ENCODE data around the gene EPHA10.

EPHA10 gene

DNA sequence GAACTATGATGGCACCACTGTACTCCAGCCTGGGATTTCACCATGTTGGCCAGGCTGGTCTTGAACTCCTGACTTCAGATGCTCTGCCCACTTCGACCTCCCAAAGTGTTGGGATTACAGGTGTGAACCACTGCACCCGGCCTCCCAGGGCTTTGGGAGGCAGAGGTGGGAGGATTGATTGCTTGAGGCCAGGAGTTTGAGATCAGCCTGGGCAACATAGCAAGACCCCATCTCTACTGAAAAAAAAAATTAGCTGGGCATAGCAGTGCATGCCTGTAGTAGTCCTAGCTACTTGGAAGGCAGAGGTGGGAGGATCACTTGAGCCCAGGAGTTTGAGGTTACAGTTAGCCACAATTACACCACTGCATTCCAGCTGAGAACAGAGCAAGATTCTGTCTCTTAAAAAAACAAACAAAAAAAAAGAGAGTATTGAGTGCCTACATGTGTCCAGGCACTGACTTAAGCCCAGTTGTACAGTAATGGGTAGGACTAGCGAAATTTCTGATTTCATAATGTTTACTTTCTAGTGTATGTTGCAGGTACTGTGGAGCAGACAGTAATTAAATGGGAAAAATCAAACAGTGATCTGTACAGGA lies 32.9 kb upstream of the EPHA10 start:
- H3K9me3 ChIP-seq (ENCODE audit: control insufficient read depth in 5 of 5, low read length in 5 of 5) = no peaks in the 10 kb centered on the region
- peaks cover 0 to 1% (median 0%) of the 10 kb centered on the region in 5 donors for H3K27me3 ChIP-seq (ENCODE audit: control insufficient read depth in 5 of 5, insufficient read depth in 4 of 5, low read length in 5 of 5)
- H3K36me3 ChIP-seq (ENCODE audit: control insufficient read depth in 5 of 5, insufficient read depth in 5 of 5, low read length in 5 of 5) = peaks cover 3 to 35% (median 27%) of the 10 kb centered on the region in 5 donors
- H3K4me3 ChIP-seq (ENCODE audit: low read depth in 1 of 5, low read length in 5 of 5) = no peak overlapping the region
- no peak overlapping the region for H3K27ac ChIP-seq (ENCODE audit: low read depth, low read length)
- peaks cover 1 to 24% (median 15%) of the 10 kb centered on the region in 5 donors for H3K4me1 ChIP-seq (ENCODE audit: control insufficient read depth in 5 of 5, insufficient read depth in 5 of 5, low read length in 5 of 5)
- no peak overlapping the region for H3K9ac ChIP-seq (ENCODE audit: low read length in 5 of 5)

DNA sequence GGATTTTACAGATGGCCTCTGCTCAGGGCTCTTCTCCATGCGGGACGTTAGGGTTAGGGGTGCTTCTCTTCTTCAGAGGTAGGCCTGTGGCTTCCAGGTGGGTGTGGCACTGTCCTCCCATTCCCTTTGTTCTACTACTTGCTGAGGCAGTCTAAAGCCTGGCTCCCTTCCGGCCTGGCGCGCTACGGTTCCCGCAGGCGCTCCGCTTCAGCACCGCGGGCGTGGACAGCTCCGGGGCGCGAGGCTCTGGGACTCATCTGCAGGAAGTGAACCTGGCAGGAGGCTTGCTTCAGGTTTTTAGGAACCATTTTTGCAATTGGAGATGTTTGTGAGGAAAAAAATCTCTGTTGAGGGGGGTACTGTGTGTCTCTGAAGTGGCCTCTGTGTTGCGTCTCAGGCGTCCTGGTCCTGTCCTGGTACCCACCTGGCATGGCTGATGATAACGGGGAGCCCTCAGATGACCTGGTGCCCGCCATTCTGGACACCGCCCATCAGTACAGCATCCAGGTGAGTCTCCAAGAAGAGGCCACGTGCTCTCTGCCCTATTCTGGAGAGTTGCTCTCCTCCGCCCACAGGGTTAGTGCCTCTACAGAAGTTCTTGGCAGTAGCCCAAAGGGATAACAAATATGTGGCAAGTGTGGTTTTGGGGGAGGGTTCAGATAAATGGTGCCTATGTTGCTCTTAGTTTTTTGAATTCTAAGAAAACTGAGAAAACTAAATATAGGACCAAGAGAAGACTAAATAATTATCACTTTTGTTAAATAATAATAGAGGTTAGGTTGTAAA lies 30.6 kb upstream of the EPHA10 start:
- H3K4me1 ChIP-seq (ENCODE audit: control insufficient read depth in 5 of 5, insufficient read depth in 5 of 5, low read length in 5 of 5) = peaks cover 1 to 24% (median 15%) of the 10 kb centered on the region in 5 donors
- no peak overlapping the region for H3K9ac ChIP-seq (ENCODE audit: low read length in 5 of 5)
- H3K27ac ChIP-seq (ENCODE audit: low read depth, low read length) = no peak overlapping the region
- H3K27me3 ChIP-seq (ENCODE audit: control insufficient read depth in 5 of 5, insufficient read depth in 4 of 5, low read length in 5 of 5) = peaks cover 0 to 9% (median 4%) of the 10 kb centered on the region in 5 donors
- H3K9me3 ChIP-seq (ENCODE audit: control insufficient read depth in 5 of 5, low read length in 5 of 5) = no peaks in the 10 kb centered on the region
- peak overlapping the region in 3 of 5 donors; percentile 44 to 75 (median 69) for H3K4me3 ChIP-seq (ENCODE audit: low read depth in 1 of 5, low read length in 5 of 5)
- peaks cover 0 to 16% (median 12%) of the 10 kb centered on the region in 5 donors for H3K36me3 ChIP-seq (ENCODE audit: control insufficient read depth in 5 of 5, insufficient read depth in 5 of 5, low read length in 5 of 5)

GRCh38 chr1:37794372-37795339 lies 29.7 kb upstream of the EPHA10 start:
- Histone ChIP-seq H3K4me3 (ENCODE audit: low read depth in 1 of 5, low read length in 5 of 5) (peak overlapping the region in 4 of 5 donors; percentile 39 to 75 (median 56)), H3K36me3 (ENCODE audit: control insufficient read depth in 5 of 5, insufficient read depth in 5 of 5, low read length in 5 of 5) (peaks cover 0 to 7% (median 5%) of the 10 kb centered on the region in 5 donors), H3K27ac (ENCODE audit: low read depth, low read length) (no peak overlapping the region), H3K9me3 (ENCODE audit: control insufficient read depth in 5 of 5, low read length in 5 of 5) (no peaks in the 10 kb centered on the region), H3K4me1 (ENCODE audit: control insufficient read depth in 5 of 5, insufficient read depth in 5 of 5, low read length in 5 of 5) (peaks cover 1 to 24% (median 15%) of the 10 kb centered on the region in 5 donors), H3K27me3 (ENCODE audit: control insufficient read depth in 5 of 5, insufficient read depth in 4 of 5, low read length in 5 of 5) (peaks cover 0 to 11% (median 4%) of the 10 kb centered on the region in 5 donors), H3K9ac (ENCODE audit: low read length in 5 of 5) (no peak overlapping the region)

DNA sequence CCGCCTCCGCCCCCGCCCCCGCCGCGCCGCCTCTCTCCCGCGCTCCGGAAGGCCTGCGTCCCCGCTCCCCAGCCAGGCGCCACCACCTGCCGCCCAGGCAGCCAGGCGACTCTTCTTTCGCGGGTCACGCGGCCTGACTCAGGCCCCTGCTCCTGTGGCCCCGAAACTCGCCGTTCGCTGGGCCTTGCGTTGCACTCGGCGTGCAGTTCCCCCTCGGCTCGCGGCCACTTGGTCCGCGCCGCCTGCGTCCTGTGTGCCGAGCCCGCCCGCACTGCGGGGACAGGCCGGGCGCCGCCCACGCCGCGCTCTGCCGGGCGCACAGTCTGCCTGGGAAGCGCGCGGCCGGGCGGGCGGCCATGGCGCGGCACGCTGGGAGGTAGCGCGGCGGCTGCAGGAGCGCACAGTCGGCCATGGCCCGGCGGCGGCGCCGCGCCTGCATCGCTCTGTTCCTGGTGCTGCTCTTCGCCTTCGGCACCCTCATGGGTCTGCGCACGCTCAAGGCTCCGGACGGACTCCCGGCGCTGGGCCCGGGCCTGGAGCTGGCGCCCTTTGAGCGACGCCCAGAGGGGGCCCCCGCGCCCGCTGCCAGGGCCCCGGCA lies 29.0 kb upstream of the EPHA10 start, which contains the start of gene MANEAL:
TSS of gene MANEAL (plus strand) at position 75 of the 599 bp plus-strand sequence. CDS start at position 411, 336 bp downstream.
- H3K4me3 ChIP-seq (ENCODE audit: low read depth in 1 of 5, low read length in 5 of 5) = peak within 1 kb of the TSS; percentile 44 to 75 (median 69)
- H3K9me3 ChIP-seq (ENCODE audit: control insufficient read depth in 5 of 5, low read length in 5 of 5) = no peaks in the 10 kb centered on the region
- H3K9ac ChIP-seq (ENCODE audit: low read length in 5 of 5) = no peak within 1 kb of the TSS
- H3K27me3 ChIP-seq (ENCODE audit: control insufficient read depth in 5 of 5, insufficient read depth in 4 of 5, low read length in 5 of 5) = peaks cover 3 to 11% (median 4%) of the 10 kb centered on the region in 5 donors
- peaks cover 1 to 24% (median 15%) of the 10 kb centered on the region in 5 donors for H3K4me1 ChIP-seq (ENCODE audit: control insufficient read depth in 5 of 5, insufficient read depth in 5 of 5, low read length in 5 of 5)
- H3K36me3 ChIP-seq (ENCODE audit: control insufficient read depth in 5 of 5, insufficient read depth in 5 of 5, low read length in 5 of 5) = no peaks in the 10 kb centered on the region
- no peak within 1 kb of the TSS for H3K27ac ChIP-seq (ENCODE audit: low read depth, low read length)

- Histone ChIP-seq H3K9ac (ENCODE audit: low read length in 5 of 5) (no peak overlapping the region), H3K4me1 (ENCODE audit: control insufficient read depth in 5 of 5, insufficient read depth in 5 of 5, low read length in 5 of 5) (peaks cover 1 to 24% (median 15%) of the 10 kb centered on the region in 5 donors), H3K27me3 (ENCODE audit: control insufficient read depth in 5 of 5, insufficient read depth in 4 of 5, low read length in 5 of 5) (peaks cover 4 to 14% (median 9%) of the 10 kb centered on the region in 5 donors), H3K36me3 (ENCODE audit: control insufficient read depth in 5 of 5, insufficient read depth in 5 of 5, low read length in 5 of 5) (no peaks in the 10 kb centered on the region), H3K4me3 (ENCODE audit: low read depth in 1 of 5, low read length in 5 of 5) (peak overlapping the region in 3 of 5 donors; percentile 11 to 17 (median 17)), H3K27ac (ENCODE audit: low read depth, low read length) (no peak overlapping the region), H3K9me3 (ENCODE audit: control insufficient read depth in 5 of 5, low read length in 5 of 5) (no peaks in the 10 kb centered on the region)
These were observed 28.2 kb upstream of the EPHA10 start for GRCh38 chr1:37792943-37793686.

DNA sequence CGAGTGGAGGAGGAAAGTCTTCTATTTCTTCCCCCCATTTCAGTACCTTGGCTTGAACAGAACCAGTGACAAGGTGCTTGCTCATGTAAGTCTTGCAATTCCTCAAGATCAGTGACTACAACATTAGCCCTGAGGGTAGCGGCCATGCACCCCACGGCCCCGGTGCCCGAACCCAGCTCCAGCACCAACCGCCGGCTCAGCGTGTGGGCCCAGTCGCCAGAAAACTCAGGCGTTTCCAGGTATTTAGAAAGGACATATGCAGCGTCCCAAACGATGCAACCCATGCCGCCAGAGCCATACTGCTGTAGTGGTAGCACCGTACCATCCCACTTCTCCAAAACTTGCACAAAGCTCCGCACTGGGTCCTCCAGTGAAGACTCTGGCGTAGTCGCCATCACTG lies 17.6 kb upstream of the EPHA10 start:
- Histone ChIP-seq H3K4me1 (ENCODE audit: control insufficient read depth in 5 of 5, insufficient read depth in 5 of 5, low read length in 5 of 5) (no peaks in the 10 kb centered on the region), H3K27me3 (ENCODE audit: control insufficient read depth in 5 of 5, insufficient read depth in 4 of 5, low read length in 5 of 5) (peaks cover 6 to 16% (median 6%) of the 10 kb centered on the region in 5 donors), H3K4me3 (ENCODE audit: low read depth in 1 of 5, low read length in 5 of 5) (no peak overlapping the region), H3K36me3 (ENCODE audit: control insufficient read depth in 5 of 5, insufficient read depth in 5 of 5, low read length in 5 of 5) (no peaks in the 10 kb centered on the region), H3K27ac (ENCODE audit: low read depth, low read length) (no peak overlapping the region), H3K9me3 (ENCODE audit: control insufficient read depth in 5 of 5, low read length in 5 of 5) (no peaks in the 10 kb centered on the region), H3K9ac (ENCODE audit: low read length in 5 of 5) (no peak overlapping the region)

GRCh38 chr1:37778654-37779053 lies 13.7 kb upstream of the EPHA10 start:
- no peak overlapping the region for H3K9ac ChIP-seq (ENCODE audit: low read length in 5 of 5)
- H3K4me1 ChIP-seq (ENCODE audit: control insufficient read depth in 5 of 5, insufficient read depth in 5 of 5, low read length in 5 of 5) = no peaks in the 10 kb centered on the region
- H3K27me3 ChIP-seq (ENCODE audit: control insufficient read depth in 5 of 5, insufficient read depth in 4 of 5, low read length in 5 of 5) = peaks cover 0 to 18% (median 6%) of the 10 kb centered on the region in 5 donors
- no peaks in the 10 kb centered on the region for H3K36me3 ChIP-seq (ENCODE audit: control insufficient read depth in 5 of 5, insufficient read depth in 5 of 5, low read length in 5 of 5)
- H3K4me3 ChIP-seq (ENCODE audit: low read depth in 1 of 5, low read length in 5 of 5) = no peak overlapping the region
- H3K9me3 ChIP-seq (ENCODE audit: control insufficient read depth in 5 of 5, low read length in 5 of 5) = peaks cover 0 to 1% (median 0%) of the 10 kb centered on the region in 5 donors
- no peak overlapping the region for H3K27ac ChIP-seq (ENCODE audit: low read depth, low read length)

DNA sequence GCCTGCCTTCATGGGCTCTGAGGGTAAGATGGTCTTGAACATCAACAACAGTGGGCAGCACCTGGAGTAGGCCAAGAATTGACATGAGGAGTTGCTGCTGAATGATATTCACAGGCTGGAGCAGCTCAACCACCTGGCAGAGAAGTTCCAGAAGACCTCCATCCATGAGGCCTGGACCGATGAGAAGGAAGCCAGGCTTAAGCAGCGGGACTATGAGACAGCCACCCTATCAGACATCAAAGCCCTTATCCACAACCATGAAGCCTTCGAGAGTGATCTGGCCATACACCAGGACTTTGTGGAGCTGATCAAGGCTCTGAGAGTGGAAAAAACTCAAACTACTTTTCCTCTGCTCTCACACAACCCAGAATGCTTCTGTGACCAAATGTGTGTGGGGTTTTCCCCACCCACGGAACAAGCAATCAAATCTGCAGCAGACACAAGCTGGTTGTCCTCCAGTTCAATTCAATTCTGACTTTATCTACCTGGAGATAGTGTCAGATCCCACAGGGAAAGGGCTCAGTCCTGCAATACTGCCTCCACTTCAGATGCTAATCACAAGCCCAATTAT lies 12.1 kb upstream of the EPHA10 start:
- Histone ChIP-seq H3K27ac (ENCODE audit: low read depth, low read length) (no peak overlapping the region), H3K4me1 (ENCODE audit: control insufficient read depth in 5 of 5, insufficient read depth in 5 of 5, low read length in 5 of 5) (no peaks in the 10 kb centered on the region), H3K9me3 (ENCODE audit: control insufficient read depth in 5 of 5, low read length in 5 of 5) (peaks cover 0 to 9% (median 0%) of the 10 kb centered on the region in 5 donors), H3K9ac (ENCODE audit: low read length in 5 of 5) (no peak overlapping the region), H3K4me3 (ENCODE audit: low read depth in 1 of 5, low read length in 5 of 5) (no peak overlapping the region), H3K27me3 (ENCODE audit: control insufficient read depth in 5 of 5, insufficient read depth in 4 of 5, low read length in 5 of 5) (peaks cover 0 to 18% (median 6%) of the 10 kb centered on the region in 5 donors), H3K36me3 (ENCODE audit: control insufficient read depth in 5 of 5, insufficient read depth in 5 of 5, low read length in 5 of 5) (no peaks in the 10 kb centered on the region)
